DMS153 (cell line): ENCODE data around the gene TTLL6.

Experiments used
- DNase-seq: peaks from one replicate; lab custom pipeline; 2025; lab: John Stamatoyannopoulos, UW

The TTLL6 gene

DNA sequence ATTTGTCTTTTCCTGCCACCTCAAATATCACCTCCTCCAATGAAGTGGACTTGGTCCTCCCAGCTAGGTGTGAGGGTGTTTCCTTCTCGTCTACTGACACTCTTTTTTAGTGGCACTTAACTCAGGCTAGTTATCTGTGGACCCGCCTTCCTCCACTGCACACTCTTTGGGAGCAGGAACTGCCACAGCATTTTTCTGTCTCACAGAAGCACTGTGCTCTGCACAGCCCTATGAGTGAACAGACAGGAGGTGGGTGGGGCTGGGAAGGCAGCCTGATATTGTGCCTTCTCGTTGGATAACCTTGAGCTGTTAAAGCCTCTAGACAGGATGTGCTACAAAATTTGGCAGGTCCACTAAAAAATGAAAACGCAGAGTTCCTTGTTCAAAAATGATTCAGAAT is 56.6 kb downstream of the TTLL6 start:
- peak; percentile 47 for DNase-seq

GRCh38 chr17:48759288-48759687 is 57.7 kb downstream of the TTLL6 start:
- no peak for DNase-seq

- DNase-seq = no peak
Measured at GRCh38 chr17:48757524-48757961, 59.5 kb downstream of the TTLL6 start.

DNA sequence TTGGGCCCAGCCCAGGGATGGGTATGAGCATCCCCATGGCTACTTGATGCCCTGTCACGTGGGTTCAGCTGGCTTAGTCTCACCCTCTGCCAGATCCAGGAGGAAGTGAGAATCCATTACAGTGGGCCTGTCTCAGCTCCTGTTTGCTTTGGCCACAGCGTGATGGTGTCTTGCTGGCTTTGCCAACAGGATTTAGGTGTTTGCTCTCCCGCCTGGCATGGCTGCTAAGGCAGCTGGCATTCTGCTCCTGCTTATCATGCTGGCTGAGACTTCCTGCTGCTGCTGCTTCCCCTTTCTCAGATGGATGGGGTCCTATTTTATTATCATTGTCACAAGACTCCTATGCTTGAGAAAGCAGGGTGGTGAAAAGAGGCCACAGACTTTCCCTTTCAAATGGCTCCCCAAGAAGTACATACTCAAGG is 60.2 kb downstream of the TTLL6 start:
- DNase-seq = peak; percentile 76

- DNase-seq = no peak
Measured at GRCh38 chr17:48755356-48755755, 61.7 kb downstream of the TTLL6 start.

- DNase-seq = no peak
Measured at GRCh38 chr17:48754500-48755261, 62.3 kb downstream of the TTLL6 start.

- DNase-seq = no peak
Measured at GRCh38 chr17:48753794-48754499, 63.1 kb downstream of the TTLL6 start.

DNA sequence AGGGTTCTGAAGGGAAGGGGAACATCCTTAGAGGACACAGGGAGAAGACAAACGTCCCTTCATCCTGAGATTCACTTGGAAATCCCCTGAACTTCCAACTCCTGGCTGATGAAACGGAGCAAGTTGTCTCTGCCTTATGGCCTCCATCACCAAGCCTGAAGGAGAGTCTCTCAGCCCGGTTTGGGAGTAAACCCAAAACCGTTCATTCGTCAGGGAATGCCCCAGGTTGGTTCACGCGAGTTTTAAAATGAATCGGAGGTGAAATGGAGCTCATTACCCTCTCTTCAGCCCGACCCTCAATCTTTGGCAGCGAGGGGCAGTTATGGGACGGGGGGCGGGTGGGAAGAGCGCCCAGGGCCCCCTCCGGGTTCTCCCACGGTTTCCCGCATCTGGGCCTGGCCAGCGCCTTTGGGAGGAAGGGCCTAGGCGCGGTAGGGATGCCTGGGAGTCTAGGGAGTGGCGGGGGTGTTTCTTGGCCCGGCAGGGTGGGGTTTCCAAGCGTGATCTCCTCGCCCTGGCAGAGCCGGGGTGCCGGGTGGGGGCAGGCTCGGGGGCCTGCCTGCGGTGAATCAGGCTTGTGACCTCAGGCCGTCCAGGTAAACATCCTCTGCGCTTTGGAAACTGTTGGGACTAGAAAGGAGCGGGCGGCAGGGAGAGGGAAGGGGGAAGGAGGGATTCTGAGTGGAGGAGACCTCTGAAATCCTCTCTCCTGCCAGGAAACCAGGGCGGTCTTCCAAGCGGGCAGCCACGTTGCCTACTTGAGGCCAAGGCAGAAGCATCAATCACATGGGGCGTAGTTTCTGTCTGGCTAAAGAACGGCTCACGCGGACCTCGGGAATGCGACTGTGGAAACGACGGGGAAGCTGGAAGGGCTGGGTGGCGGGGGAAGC is 64.4 kb downstream of the TTLL6 start:
- DNase-seq = no peak

DNA sequence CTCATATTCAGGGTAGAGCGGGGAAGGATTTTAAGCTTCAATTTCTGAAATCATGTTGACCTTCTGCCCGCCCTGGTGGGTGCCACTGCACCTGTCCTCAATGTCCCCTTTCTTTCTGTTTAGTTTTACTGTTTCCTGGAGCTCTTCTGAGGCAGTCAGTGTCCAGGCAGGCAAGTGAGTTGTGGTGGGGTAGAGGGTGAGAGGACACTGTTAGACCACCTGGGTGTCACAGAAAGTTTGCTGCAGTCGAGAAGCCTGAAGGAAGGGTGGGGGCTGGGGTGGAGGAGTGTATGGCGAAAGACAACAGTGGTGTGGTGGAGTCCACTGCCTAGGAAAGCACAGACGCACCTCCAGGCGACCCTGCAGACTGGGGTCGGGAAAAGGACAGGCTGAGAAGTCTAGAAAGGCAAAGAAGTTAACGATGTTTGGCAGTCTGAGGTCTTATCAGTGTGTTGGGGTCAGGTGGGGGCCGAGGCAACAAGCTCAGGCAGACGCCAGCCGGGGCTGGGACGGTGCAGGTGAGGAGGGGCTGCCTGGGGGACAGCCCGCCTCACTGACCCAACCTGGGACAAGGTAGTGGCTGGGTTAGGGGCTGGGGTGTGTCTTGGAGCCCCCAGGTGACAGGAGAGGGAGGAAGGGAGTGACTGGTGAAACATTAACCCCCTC is 65.2 kb downstream of the TTLL6 start:
- DNase-seq = no peak

DNA sequence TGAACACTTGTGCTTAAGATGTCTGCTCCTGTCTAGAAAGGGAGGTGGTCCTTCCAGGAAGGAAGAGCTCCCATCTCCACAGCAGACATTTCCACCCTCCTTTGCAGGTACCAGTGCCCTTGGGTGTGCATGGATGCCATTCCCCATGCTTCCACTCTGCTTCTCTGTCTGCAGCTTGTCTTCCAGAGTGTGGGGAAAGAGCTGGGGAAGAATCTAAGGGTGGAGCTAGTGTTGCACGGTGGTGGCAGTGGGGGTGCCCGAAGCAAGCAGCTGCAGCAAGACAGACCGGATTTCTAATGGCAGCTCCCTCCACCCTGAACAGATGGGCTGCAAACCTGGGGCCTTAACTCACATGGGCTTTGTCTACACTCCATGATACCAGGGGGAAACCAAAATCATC is 65.9 kb downstream of the TTLL6 start:
- DNase-seq = no peak

DNA sequence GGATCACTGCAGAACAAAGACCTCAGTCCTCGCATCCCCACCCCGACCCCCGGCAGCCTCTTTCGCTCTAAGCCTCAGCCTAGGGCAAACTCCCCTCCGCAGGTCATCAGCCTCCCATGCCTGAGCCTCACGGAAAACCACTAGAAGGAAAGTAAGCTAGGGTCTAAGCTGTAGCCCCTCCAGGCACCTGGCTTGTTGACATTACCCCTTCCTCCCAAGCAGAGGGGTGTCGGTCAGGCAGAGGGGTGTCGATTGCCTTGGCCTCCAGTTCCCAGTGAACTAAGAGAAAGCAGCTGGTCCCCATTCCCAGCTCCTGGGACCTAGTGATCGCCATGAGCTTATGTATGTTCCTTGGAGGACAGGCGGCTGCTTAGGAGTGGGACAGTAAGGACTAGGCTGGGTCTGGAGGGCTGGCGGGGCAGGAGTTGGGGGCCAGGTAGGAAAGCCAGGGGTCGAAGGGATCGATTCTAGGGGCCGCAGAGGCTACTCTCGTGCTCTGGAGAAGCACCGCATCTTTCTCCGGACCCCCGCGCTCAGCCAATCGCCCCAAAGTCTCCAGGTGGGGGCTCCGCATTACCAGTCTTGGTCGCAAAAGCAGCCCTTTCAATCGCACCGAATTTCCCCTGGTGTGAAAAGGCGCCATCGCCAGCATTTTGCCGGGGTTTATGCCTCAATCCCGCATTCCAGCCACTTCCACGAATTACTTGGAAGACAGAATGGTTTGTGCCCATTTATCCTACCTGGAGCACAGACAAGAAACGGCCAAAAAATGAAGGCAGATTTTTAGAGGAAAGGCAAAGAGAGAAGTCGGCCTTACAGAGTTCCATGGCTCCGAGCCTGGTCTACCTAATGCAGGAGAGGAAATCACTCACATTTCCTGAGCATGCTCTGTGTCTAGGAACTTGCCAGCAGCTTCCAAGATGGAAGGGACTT is 67.1 kb downstream of the TTLL6 start:
- DNase-seq = no peak

- DNase-seq = no peak
Measured at GRCh38 chr17:48748718-48749566, 68.1 kb downstream of the TTLL6 start.

- no peak for DNase-seq
Measured at GRCh38 chr17:48747445-48748363, 69.3 kb downstream of the TTLL6 start.

DNA sequence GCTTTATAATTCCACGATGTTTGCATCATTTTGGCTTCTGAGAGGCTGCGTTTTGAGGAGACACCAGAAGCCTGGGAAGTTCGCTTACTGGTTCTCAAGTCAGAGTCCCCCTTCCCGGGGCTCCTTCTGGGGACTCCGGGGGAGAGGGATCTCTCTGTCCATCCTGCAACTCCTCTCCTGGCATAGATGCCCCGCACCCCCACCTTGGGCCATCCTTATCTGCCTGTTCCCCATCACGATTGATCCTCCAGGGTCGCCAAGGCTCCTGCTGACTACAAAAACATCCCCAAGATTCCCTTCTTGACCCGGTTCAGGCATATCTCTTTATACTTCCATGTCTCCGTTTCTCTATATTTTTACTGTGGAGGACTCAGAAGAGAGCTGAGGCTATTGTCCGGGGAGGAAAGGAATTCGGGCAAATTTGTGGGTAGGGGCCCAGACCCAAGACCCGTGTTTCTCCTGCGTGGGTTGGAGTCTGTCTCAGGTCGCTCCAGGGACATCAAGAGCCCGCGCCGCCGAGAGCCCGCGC is 70.0 kb downstream of the TTLL6 start:
- no peak for DNase-seq

DNA sequence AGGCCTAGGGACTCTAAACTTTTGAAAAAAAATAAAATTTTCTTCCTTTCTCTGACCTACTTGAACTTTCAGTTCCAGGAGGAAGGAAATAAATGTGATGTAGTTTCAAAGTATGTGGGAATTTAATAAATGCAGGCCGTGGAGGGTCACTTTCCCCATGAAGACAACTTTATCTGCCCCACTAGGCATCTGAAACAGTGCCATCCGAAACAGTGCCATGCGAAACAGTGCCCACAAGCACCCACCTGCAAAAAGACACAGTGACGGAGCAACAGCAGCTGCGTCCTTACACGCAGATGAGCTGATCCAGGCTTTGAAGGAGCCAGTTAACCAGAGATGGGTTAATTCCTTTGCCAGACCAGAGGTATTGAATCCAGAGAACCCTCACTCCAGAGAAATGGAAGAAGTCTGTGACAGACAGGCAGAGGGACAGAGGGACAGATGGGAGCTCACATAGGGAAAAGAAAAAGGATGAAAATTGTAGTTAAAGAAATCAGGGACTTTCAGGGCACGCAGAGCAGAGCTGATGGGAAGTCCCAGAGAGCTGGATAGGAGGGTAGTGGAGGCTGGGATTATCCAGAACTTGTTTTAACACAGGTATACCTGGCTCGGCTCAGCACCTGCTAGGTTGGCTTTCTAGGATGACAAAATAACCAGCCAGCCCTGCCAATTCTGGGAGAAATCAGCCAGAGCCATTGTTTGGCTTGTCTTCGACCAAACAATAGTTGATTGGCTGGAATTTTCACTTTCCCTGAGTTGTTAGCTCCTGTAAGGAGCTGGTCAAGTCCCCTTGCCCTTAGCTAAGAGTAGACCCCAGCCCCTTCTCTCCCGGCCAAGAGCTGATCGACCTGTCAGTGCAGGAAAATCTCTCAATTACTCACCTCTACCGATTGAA is 71.4 kb downstream of the TTLL6 start:
- no peak for DNase-seq

DNA sequence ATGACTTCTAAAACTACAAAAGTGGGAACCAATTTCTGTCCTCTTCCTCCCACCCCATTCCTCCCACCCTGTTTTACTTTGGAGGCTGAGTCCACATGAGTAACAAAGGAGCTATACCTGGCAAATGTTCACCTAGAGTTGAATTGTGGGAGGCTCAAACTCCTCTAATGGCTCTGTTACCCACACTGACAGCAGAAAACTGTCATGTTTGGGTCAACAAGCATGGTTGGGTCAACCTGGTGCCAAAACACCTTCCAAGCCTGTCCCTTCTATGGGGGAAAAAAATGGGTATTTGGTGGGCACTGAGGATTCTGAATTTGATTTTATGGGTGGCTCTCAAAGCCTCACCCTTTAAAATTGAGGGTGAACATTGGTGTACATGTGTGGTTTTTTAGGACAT is 76.5 kb downstream of the TTLL6 start:
- DNase-seq = no peak

GRCh38 chr17:48738803-48739526 is 78.1 kb downstream of the TTLL6 start:
- DNase-seq = no peak
